Measurements from ENCODE around the gene ERVK3-1. TPM values are rescaled to one million over a fixed set of nuclear protein-coding genes. Genes with fewer than 3 reads are reported as not detected.

The ERVK3-1 gene
- polyA plus RNA-seq, 2 of the 4 experiments (the other 2 are of a cell fraction), result 109 to 142 TPM

DNA sequence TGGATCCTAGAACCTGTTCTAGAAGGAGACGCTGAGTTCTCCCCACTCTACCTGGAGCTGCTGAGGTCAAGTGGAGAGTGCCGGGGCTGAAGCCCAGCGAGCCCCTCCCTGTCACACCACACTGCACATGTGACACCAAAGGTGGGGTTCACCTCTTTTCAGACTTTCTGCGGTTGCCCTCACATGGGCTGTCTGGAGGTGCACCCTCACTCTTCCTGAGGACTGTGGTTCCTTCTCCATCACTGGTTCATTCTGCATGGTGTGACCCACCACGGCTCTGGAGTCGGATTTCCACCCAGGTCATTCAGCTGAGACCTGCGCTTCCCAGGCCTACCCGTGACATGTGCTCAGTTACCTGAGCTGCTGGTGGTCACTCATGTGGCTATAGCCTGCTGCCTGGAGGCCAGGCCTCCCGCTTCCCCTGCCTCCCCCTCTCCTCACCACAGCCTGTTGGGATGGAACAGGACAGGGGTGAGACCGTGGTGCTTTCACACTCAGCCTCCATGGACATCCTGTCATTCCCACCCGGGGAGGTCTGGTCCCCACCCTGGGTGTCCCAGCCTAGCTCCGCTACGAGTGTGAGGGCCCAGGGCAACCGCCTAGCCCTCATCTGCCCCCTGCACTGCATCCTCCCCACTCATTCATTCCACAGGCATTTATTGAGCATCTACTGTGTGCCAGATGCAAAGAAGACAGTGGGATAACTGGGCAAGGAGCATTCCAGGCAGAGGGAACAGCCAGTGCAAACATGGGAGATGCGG, 48.7 kb downstream of the ERVK3-1 start:
- 72% methylated on average over 15 of the region's 15 CpGs for WGBS (ENCODE audit: missing lambda C conversion rate)
- POLR2A ChIA-PET, result interaction anchor here (3.4 kb wide), 1 partner anchor 9 kb away, joined by 13 read pairs; the partner anchor contains the start of gene ZNF497
- Histone ChIP-seq H3K4me3 (no peak overlapping the region), H3K4me1 (no peaks in the 10 kb centered on the region), H3K4me2 (no peak overlapping the region), H3K9me3 (peaks cover 2% of the 10 kb centered on the region; the same call in 1 of the 3 replicates), H3K27ac (no peak overlapping the region)
- no peak for ATAC-seq
- TF ChIP-seq MAZ (IDR thresholded peaks at IDR 0.05; ENCODE audit: borderline replicate concordance, low read depth, low read length) (no peak), KDM1A (IDR thresholded peaks at IDR 0.05; ENCODE audit: low read depth) (no peak), SREBF2 (IDR thresholded peaks at IDR 0.05) (no peak), HOXB13 (CRISPR knock-in tag; IDR thresholded peaks at IDR 0.05; ENCODE audit: low read depth) (no peak), RFX5 (IDR thresholded peaks at IDR 0.05) (no peak), NFE2L2 (conservative IDR thresholded peaks at IDR 0.05; ENCODE audit: low read length) (no peak)
- TF ChIP-seq, protein P1, sequence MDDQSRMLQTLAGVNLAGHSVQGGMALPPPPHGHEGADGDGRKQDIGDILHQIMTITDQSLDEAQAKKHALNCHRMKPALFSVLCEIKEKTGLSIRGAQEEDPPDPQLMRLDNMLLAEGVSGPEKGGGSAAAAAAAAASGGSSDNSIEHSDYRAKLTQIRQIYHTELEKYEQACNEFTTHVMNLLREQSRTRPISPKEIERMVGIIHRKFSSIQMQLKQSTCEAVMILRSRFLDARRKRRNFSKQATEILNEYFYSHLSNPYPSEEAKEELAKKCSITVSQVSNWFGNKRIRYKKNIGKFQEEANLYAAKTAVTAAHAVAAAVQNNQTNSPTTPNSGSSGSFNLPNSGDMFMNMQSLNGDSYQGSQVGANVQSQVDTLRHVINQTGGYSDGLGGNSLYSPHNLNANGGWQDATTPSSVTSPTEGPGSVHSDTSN (IDR thresholded peaks at IDR 0.05), result no peak
- no peak for FAIRE-seq
- DNase-seq (ENCODE audit: low read depth in 1 of 2, low spot score in 1 of 2), result no peak
- CTCF ChIA-PET, result interaction anchor here (1.3 kb wide), 1 partner anchor 9 kb away, joined by 4 read pairs; no protein-coding TSS in a partner anchor

DNA sequence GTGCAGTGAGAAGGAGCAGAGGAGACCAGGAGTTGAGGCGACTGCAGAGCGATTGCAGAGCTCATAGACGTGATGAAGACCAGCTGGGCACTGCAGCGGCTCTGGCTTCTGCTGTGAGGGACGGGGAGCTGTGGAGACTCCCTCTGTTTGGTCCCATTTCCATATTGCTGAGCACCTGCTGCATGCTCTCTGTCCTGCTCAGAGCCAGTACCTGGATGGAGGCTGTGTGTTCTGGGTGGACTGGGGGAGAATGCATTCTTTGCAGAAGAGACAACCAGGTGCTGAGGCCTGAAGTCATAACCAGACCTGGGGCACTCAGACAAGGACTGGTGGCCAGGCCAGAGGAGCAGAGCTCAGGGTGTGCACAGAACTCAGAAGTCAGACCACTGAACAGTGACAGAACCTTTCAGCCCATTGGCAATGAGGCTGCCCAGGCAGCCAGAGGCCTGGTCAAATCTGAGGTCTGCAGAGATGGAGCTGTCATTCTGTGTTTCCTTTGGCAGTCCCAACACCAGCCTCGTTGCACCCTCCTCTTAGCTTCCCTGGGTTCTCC, 49.4 kb downstream of the ERVK3-1 start:
- CTCF ChIA-PET, result interaction anchor here (0.6 to 1.3 kb wide), 3 partner anchors 9 to 60 kb away, joined by 3 to 4 read pairs (median 4); no protein-coding TSS in a partner anchor
- POLR2A ChIA-PET, result no interaction called here
- FAIRE-seq, result no peak
- 56% methylated on average over 6 of the region's 6 CpGs for WGBS (ENCODE audit: missing lambda C conversion rate)
- no peaks in the 10 kb centered on the region for H3K4me1 ChIP-seq
- ATAC-seq, result no peak
- no peak for TF ChIP-seq ZNF302 (CRISPR knock-in tag; IDR thresholded peaks at IDR 0.05)
- TF ChIP-seq, protein P1 (IDR thresholded peaks at IDR 0.05), result no peak
- TF ChIP-seq, protein P2, sequence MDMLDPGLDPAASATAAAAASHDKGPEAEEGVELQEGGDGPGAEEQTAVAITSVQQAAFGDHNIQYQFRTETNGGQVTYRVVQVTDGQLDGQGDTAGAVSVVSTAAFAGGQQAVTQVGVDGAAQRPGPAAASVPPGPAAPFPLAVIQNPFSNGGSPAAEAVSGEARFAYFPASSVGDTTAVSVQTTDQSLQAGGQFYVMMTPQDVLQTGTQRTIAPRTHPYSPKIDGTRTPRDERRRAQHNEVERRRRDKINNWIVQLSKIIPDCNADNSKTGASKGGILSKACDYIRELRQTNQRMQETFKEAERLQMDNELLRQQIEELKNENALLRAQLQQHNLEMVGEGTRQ (IDR thresholded peaks at IDR 0.05), result no peak
- TF ChIP-seq JUNB (IDR thresholded peaks at IDR 0.05), result no peak
- TF ChIP-seq HOXB13 (CRISPR knock-in tag; IDR thresholded peaks at IDR 0.05; ENCODE audit: low read depth), result no peak
- no peak for TF ChIP-seq ZFP36 (IDR thresholded peaks at IDR 0.05; ENCODE audit: borderline replicate concordance, partially characterized antibody)
- TF ChIP-seq MAZ (IDR thresholded peaks at IDR 0.05; ENCODE audit: borderline replicate concordance, low read depth, low read length), result no peak
- TF ChIP-seq MAFK (IDR thresholded peaks at IDR 0.05; ENCODE audit: partially characterized antibody), result no peak
- TF ChIP-seq KDM1A (IDR thresholded peaks at IDR 0.05; ENCODE audit: low read depth), result no peak
- no peak for TF ChIP-seq ESRRA (IDR thresholded peaks at IDR 0.05; ENCODE audit: borderline replicate concordance, low read length)
- TF ChIP-seq MYC (IDR thresholded peaks at IDR 0.05; ENCODE audit: borderline replicate concordance, low read length), result no peak
- no peak overlapping the region for H3K4me2 ChIP-seq
- H3K9me3 ChIP-seq, result peaks cover 2% of the 10 kb centered on the region; the same call in 1 of the 3 replicates
- H3K4me3 ChIP-seq, result no peak overlapping the region
- no peak overlapping the region for H3K27ac ChIP-seq
- DNase-seq (ENCODE audit: low read depth in 1 of 2, low spot score in 1 of 2), result no peak

- no peak for FAIRE-seq
- POLR2A ChIA-PET, result no interaction called here
- Histone ChIP-seq H3K4me1 (no peaks in the 10 kb centered on the region), H3K9me3 (0 out of 3 replicates have a peak, but pooled peaks cover 2% of the 10 kb centered on the region), H3K4me3 (no peak overlapping the region), H3K4me2 (no peak overlapping the region), H3K27ac (no peak overlapping the region)
- CTCF ChIA-PET, result interaction anchor here (1.2 to 1.3 kb wide), 2 partner anchors 10 to 22 kb away, joined by 4 read pairs; no protein-coding TSS in a partner anchor
- 86% methylated on average over 10 of the region's 10 CpGs for WGBS (ENCODE audit: missing lambda C conversion rate)
- no peak for ATAC-seq
- DNase-seq (ENCODE audit: low read depth in 1 of 2, low spot score in 1 of 2), result no peak
- no peak for TF ChIP-seq CBX8 (IDR thresholded peaks at IDR 0.05)
- no peak for TF ChIP-seq FOSL2 (IDR thresholded peaks at IDR 0.05)
- no peak for TF ChIP-seq FOSL2 (CRISPR knock-in tag; IDR thresholded peaks at IDR 0.05)
- TF ChIP-seq ZC3H11A (IDR thresholded peaks at IDR 0.05), result no peak
- TF ChIP-seq, protein P2 (IDR thresholded peaks at IDR 0.05), result no peak
- no peak for TF ChIP-seq HOXA7 (CRISPR knock-in tag; IDR thresholded peaks at IDR 0.05)
- TF ChIP-seq HOXB5 (CRISPR knock-in tag; IDR thresholded peaks at IDR 0.05), result no peak
- no peak for TF ChIP-seq CBX2 (IDR thresholded peaks at IDR 0.05; ENCODE audit: borderline replicate concordance, low read depth)
- TF ChIP-seq ESRRA (IDR thresholded peaks at IDR 0.05; ENCODE audit: borderline replicate concordance, low read length), result no peak
- no peak for TF ChIP-seq E2F6 (IDR thresholded peaks at IDR 0.05; ENCODE audit: borderline replicate concordance, low read depth)
- no peak for TF ChIP-seq RAD21 (conservative IDR thresholded peaks at IDR 0.05 in 1 of 2, IDR thresholded peaks at IDR 0.05 in 1 of 2)
- no peak for TF ChIP-seq ATOH8 (CRISPR knock-in tag; IDR thresholded peaks at IDR 0.05; ENCODE audit: low read depth)
- TF ChIP-seq HOXB13 (CRISPR knock-in tag; IDR thresholded peaks at IDR 0.05; ENCODE audit: low read depth), result no peak
- no peak for TF ChIP-seq SMC3 (IDR thresholded peaks at IDR 0.05)
- TF ChIP-seq TFCP2L1 (CRISPR knock-in tag; IDR thresholded peaks at IDR 0.05), result no peak
Measured at GRCh38 chr19:58355215-58355796, 50.1 kb downstream of the ERVK3-1 start.
